B cell (primary cell): Measurements from ENCODE around the gene IL36RN. TPM values are rescaled to one million over a fixed set of nuclear protein-coding genes. Genes with fewer than 3 reads are reported as not detected.

Experiments used
- ATAC-seq: fragments of 200-7000 bp; cut with Tn5 transposase; one replicate; pipeline ENCODE4 v1.10.0; 2021; ENCODE audit warnings: low read depth, mild to moderate bottlenecking, moderate number of reproducible peaks, moderate library complexity
- CTCF ChIA-PET: fragments of 350-600 bp; sonication (Branson Sonifier 250); formaldehyde crosslinking; loops from one replicate; lab custom pipeline; 2021; ENCODE audit warnings: antibody characterized with exemption, inconsistent platforms; lab: Charles Lee
- POLR2A ChIA-PET: fragments of 350-600 bp; sonication (Branson Sonifier 250); formaldehyde crosslinking; loops from one replicate; lab custom pipeline; 2021; ENCODE audit warnings: antibody characterized with exemption; lab: Charles Lee
- DNase-seq: peaks from one replicate; pipeline ENCODE4 v3.0.0; 2013
- H2AFZ ChIP-seq: 2 replicates; pipeline ENCODE4 v1.6.1; 2012; ENCODE audit warnings: mild to moderate bottlenecking, low read depth, low read length; ENCODE audit not compliant: insufficient read depth, poor library complexity, severe bottlenecking
- H3K27ac ChIP-seq, 2 donors: 1 replicate in 1 of 2; 2 replicates in 1 of 2; pipeline ENCODE4 v1.5.1; 2012 to 2013; ENCODE audit warnings: low read length in 2 of 2, mild to moderate bottlenecking in 2 of 2, moderate library complexity in 1 of 2
- H3K27me3 ChIP-seq, 4 experiments: fragments of 200-600 bp in 1 of 4; sonication (generic) in 1 of 4; replicated peaks in 1 of 4; 1 replicate in 2 of 4; 2 replicates in 2 of 4; pipeline versions ENCODE4 v1.6.1 to v1.7.0; 2013 to 2016; ENCODE audit warnings: low read length in 3 of 4, mild to moderate bottlenecking in 2 of 4, mixed read lengths in 1 of 4, moderate library complexity in 1 of 4; ENCODE audit not compliant: insufficient read depth in 4 of 4, control insufficient read depth in 3 of 4; ENCODE audit errors: control extremely low read depth in 1 of 4
- H3K36me3 ChIP-seq, 2 experiments: replicated peaks in 1 of 2; 1 replicate in 1 of 2; 2 replicates in 1 of 2; pipeline versions ENCODE4 v1.6.1 to v1.7.1; 2013; ENCODE audit warnings: low read length in 1 of 2; ENCODE audit not compliant: insufficient read depth in 2 of 2, control insufficient read depth in 1 of 2; ENCODE audit errors: control extremely low read depth in 1 of 2, extremely low read depth in 1 of 2
- H3K4me1 ChIP-seq, 2 donors: fragments of 200-600 bp in 1 of 2; sonication (generic) in 1 of 2; 1 replicate in 1 of 2; 2 replicates in 1 of 2; pipeline versions ENCODE4 v1.5.1 to v1.6.1; 2013 to 2017; ENCODE audit warnings: low read length in 2 of 2; ENCODE audit not compliant: control insufficient read depth in 2 of 2, insufficient read depth in 2 of 2
- H3K4me2 ChIP-seq: replicated peaks from 2 replicates; pipeline ENCODE3; 2012; ENCODE audit warnings: mild to moderate bottlenecking, low read depth, low read length; ENCODE audit not compliant: poor library complexity, severe bottlenecking
- H3K4me3 ChIP-seq, 5 experiments: fragments of 200-600 bp in 1 of 5; sonication (generic) in 1 of 5; 1 replicate in 3 of 5; 2 replicates in 2 of 5; pipeline versions ENCODE4 v1.5.1 to v1.7.0; 2011 to 2016; ENCODE audit warnings: low read length in 4 of 5, mild to moderate bottlenecking in 4 of 5, low read depth in 2 of 5, control low read depth in 1 of 5, moderate library complexity in 1 of 5; ENCODE audit not compliant: insufficient read depth in 1 of 5; ENCODE audit errors: control extremely low read depth in 1 of 5, extremely low read depth in 1 of 5
- H3K79me2 ChIP-seq: fragments of 200-600 bp; sonication (generic); one replicate; pipeline ENCODE4 v1.6.0; 2016; ENCODE audit warnings: low read length; ENCODE audit not compliant: control insufficient read depth, insufficient read depth
- H3K9ac ChIP-seq: fragments of 200-600 bp; sonication (generic); 2 replicates; pipeline ENCODE4 v1.6.1; 2017; ENCODE audit warnings: mild to moderate bottlenecking, low read length, moderate library complexity
- H3K9me3 ChIP-seq, 3 donors: one replicate each; pipeline versions ENCODE4 v1.6.1 to v1.7.1; 2013; ENCODE audit warnings: low read length in 2 of 3; ENCODE audit not compliant: control insufficient read depth in 2 of 3, insufficient read depth in 1 of 3; ENCODE audit errors: control extremely low read depth in 1 of 3
- H4K20me1 ChIP-seq: 2 replicates; pipeline ENCODE4 v1.6.0; 2012; ENCODE audit warnings: mild to moderate bottlenecking, low read length; ENCODE audit not compliant: insufficient read depth, control insufficient read depth, poor library complexity, severe bottlenecking
- H3K27ac Mint-ChIP-seq: one replicate; pipeline ENCODE4 v1.8.0; 2021; ENCODE audit warnings: mixed read lengths
- H3K27me3 Mint-ChIP-seq: one replicate; pipeline ENCODE4 v1.8.0; 2021; ENCODE audit warnings: mixed read lengths
- H3K4me1 Mint-ChIP-seq: one replicate; pipeline ENCODE4 v1.8.0; 2021; ENCODE audit warnings: mixed read lengths
- H3K4me3 Mint-ChIP-seq: one replicate; pipeline ENCODE4 v1.8.0; 2021; ENCODE audit warnings: mixed read lengths
- H3K9me3 Mint-ChIP-seq: one replicate; pipeline ENCODE4 v1.8.0; 2022; ENCODE audit warnings: mixed read lengths; ENCODE audit not compliant: insufficient read depth
- EZH2 ChIP-seq: IDR thresholded peaks from 2 replicates; pipeline ENCODE4 v1.6.1; 2012; ENCODE audit warnings: borderline replicate concordance, low read depth, mild to moderate bottlenecking, moderate library complexity, low read length; ENCODE audit not compliant: insufficient read depth, poor library complexity, severe bottlenecking
- WGBS: methylation state at CpG from one replicate; pipeline ENCODE4 v1.1.5; 2013; ENCODE audit warnings: missing lambda C conversion rate; ENCODE audit not compliant: insufficient coverage; 5-methylcytosine and 5-hydroxymethylcytosine counted together
- intact Hi-C: fragments of 100-400 bp; cut with micrococcal nuclease; formaldehyde crosslinking; loops from one replicate; pipeline ENCODE4 v1.10.0; 2022
- polyA plus RNA-seq: library from polyadenylated mRNA; depleted of rRNA; stranded (reverse); fragments of >200 nt; gene quantifications from 2 replicates; pipeline ENCODE4 v1.2.3, GENCODE V29; 2012
- total RNA-seq, 2 donors: library from RNA; stranded (reverse); fragments of 120-200 nt in 1 of 2; gene quantifications; 1 replicate in 1 of 2; 2 replicates in 1 of 2; pipeline versions ENCODE4 v1.2.3 to v1.2.4, GENCODE V29; 2013 to 2022
- TF ChIP-seq, protein P1 (sequence below): fragments of 200-600 bp; IDR thresholded peaks from one replicate; pipeline ENCODE4 v1.8.0; 2022; ENCODE audit warnings: antibody characterized with exemption, mild to moderate bottlenecking

Gene IL36RN
- total and polyA plus RNA-seq, 2 donors (not counting 1 experiment from before 2014, with no cell fraction given): not detected

DNA sequence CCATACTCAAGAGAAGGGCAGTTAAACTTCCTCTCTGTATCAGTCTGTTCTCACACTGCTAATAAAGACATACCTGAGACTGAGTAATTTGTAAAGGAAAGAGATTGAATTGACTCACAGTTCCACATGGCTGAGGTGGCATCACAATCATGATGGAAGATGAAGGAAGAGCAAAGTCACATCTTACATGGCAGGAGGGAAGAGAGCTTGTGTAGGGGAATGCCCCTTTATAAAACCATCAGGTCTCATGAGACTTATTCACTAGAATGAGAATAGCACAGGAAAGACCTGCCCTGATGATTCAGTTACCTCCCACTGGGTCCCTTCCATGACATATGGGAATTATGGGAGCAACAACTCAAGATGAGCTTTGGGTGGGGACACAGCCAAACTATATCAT is 4.9 kb upstream of the IL36RN start:
- Histone ChIP-seq H4K20me1 (no peaks in the 10 kb centered on the region), H3K27ac (no peak overlapping the region), H3K9me3 (peaks cover 0 to 22% (median 17%) of the 10 kb centered on the region in 3 donors), H3K9ac (no peak overlapping the region), H3K4me2 (no peak overlapping the region), H3K4me1 (no peaks in the 10 kb centered on the region), H3K79me2 (no peaks in the 10 kb centered on the region), H3K4me3 (no peak overlapping the region), H2AFZ (no peak overlapping the region), H3K27me3 (peaks cover 0 to 4% (median 0%) of the 10 kb centered on the region in 4 experiments), H3K36me3 (no peaks in the 10 kb centered on the region)
- Mint-ChIP-seq H3K4me3 (no peak overlapping the region), H3K9me3 (peaks cover 12% of the 10 kb centered on the region), H3K4me1 (no peaks in the 10 kb centered on the region), H3K27me3 (peaks cover 25% of the 10 kb centered on the region), H3K27ac (no peak overlapping the region)
- ChIA-PET POLR2A (no interaction called here), CTCF (no interaction called here)
- DNase-seq: no peak
- no peak for TF ChIP-seq EZH2
- TF ChIP-seq, protein P1, sequence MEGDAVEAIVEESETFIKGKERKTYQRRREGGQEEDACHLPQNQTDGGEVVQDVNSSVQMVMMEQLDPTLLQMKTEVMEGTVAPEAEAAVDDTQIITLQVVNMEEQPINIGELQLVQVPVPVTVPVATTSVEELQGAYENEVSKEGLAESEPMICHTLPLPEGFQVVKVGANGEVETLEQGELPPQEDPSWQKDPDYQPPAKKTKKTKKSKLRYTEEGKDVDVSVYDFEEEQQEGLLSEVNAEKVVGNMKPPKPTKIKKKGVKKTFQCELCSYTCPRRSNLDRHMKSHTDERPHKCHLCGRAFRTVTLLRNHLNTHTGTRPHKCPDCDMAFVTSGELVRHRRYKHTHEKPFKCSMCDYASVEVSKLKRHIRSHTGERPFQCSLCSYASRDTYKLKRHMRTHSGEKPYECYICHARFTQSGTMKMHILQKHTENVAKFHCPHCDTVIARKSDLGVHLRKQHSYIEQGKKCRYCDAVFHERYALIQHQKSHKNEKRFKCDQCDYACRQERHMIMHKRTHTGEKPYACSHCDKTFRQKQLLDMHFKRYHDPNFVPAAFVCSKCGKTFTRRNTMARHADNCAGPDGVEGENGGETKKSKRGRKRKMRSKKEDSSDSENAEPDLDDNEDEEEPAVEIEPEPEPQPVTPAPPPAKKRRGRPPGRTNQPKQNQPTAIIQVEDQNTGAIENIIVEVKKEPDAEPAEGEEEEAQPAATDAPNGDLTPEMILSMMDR: no peak
- intact Hi-C loops: no loop called here
- no peak for ATAC-seq

GRCh38 chr2:113056521-113056920 is 2.5 kb upstream of the IL36RN start:
- Histone ChIP-seq H3K27ac (no peak overlapping the region), H3K36me3 (no peaks in the 10 kb centered on the region), H2AFZ (no peak overlapping the region), H3K4me1 (no peaks in the 10 kb centered on the region), H3K4me2 (no peak overlapping the region), H3K27me3 (peaks cover 0 to 4% (median 0%) of the 10 kb centered on the region in 4 experiments), H3K9ac (no peak overlapping the region), H3K4me3 (no peak overlapping the region), H3K9me3 (peaks cover 0 to 22% (median 8%) of the 10 kb centered on the region in 3 donors), H4K20me1 (no peaks in the 10 kb centered on the region), H3K79me2 (no peaks in the 10 kb centered on the region)
- WGBS: no CpG with 5 or more reads among the region's 1 CpG
- H3K4me3 Mint-ChIP-seq: no peak overlapping the region
- TF ChIP-seq, protein P1: no peak
- no peak for TF ChIP-seq EZH2
- no peak for DNase-seq
- no peak for ATAC-seq
- H3K27me3 Mint-ChIP-seq: peaks cover 25% of the 10 kb centered on the region
- CTCF ChIA-PET: no interaction called here
- no peaks in the 10 kb centered on the region for H3K4me1 Mint-ChIP-seq
- POLR2A ChIA-PET: no interaction called here
- H3K9me3 Mint-ChIP-seq: peaks cover 12% of the 10 kb centered on the region
- intact Hi-C loops: no loop called here
- no peak overlapping the region for H3K27ac Mint-ChIP-seq
